Subcutaneous abdominal adipose tissue (tissue), 5 donors: Measurements from ENCODE around the gene SYTL4.
A peak's percentile ranks its signal among the peaks of the same experiment; 100 is the strongest.

Source experiments
- H3K27ac ChIP-seq: one replicate; pipeline ENCODE4 v1.7.0; 2013; ENCODE audit warnings: low read depth, mild to moderate bottlenecking, inconsistent platforms, low read length, moderate library complexity
- H3K27me3 ChIP-seq, 5 donors: one replicate each; pipeline ENCODE4 v1.7.0; 2013; ENCODE audit warnings: low read length in 5 of 5, inconsistent platforms in 1 of 5; ENCODE audit not compliant: control insufficient read depth in 5 of 5, insufficient read depth in 4 of 5
- H3K36me3 ChIP-seq, 5 donors: one replicate each; pipeline ENCODE4 v1.7.0; 2013; ENCODE audit warnings: low read length in 5 of 5; ENCODE audit not compliant: control insufficient read depth in 5 of 5, insufficient read depth in 5 of 5
- H3K4me1 ChIP-seq, 5 donors: one replicate each; pipeline ENCODE4 v1.7.0; 2013; ENCODE audit warnings: low read length in 5 of 5, mild to moderate bottlenecking in 3 of 5, moderate library complexity in 1 of 5; ENCODE audit not compliant: control insufficient read depth in 5 of 5, insufficient read depth in 5 of 5
- H3K4me3 ChIP-seq, 5 donors: one replicate each; pipeline ENCODE4 v1.7.0; 2013; ENCODE audit warnings: low read length in 5 of 5, low read depth in 1 of 5
- H3K9ac ChIP-seq, 5 donors: one replicate each; pipeline ENCODE4 v1.7.0; 2013; ENCODE audit warnings: low read length in 5 of 5, mild to moderate bottlenecking in 4 of 5, moderate library complexity in 3 of 5
- H3K9me3 ChIP-seq, 5 donors: one replicate each; pipeline ENCODE4 v1.7.0; 2013; ENCODE audit warnings: low read length in 5 of 5; ENCODE audit not compliant: control insufficient read depth in 5 of 5
- donor health status: healthy.
- donor health status: healthy.
- donor health status: healthy.
- donor health status: healthy.
- donor health status: healthy.

Gene SYTL4

GRCh38 chrX:100696699-100697351 lies 35.1 kb downstream of the SYTL4 start:
- no peaks in the 10 kb centered on the region for H3K9me3 ChIP-seq
- H3K9ac ChIP-seq: no peak overlapping the region
- peaks cover 0 to 8% (median 5%) of the 10 kb centered on the region in 5 donors for H3K36me3 ChIP-seq
- H3K4me1 ChIP-seq: no peaks in the 10 kb centered on the region
- H3K4me3 ChIP-seq: no peak overlapping the region
- H3K27me3 ChIP-seq: peaks cover 0 to 13% (median 4%) of the 10 kb centered on the region in 5 donors
- H3K27ac ChIP-seq: no peak overlapping the region

GRCh38 chrX:100695991-100696390 lies 35.9 kb downstream of the SYTL4 start:
- no peaks in the 10 kb centered on the region for H3K4me1 ChIP-seq
- no peak overlapping the region for H3K4me3 ChIP-seq
- H3K9me3 ChIP-seq: no peaks in the 10 kb centered on the region
- no peak overlapping the region for H3K9ac ChIP-seq
- H3K27me3 ChIP-seq: peaks cover 0 to 10% (median 4%) of the 10 kb centered on the region in 5 donors
- peaks cover 0 to 3% (median under 1%) of the 10 kb centered on the region in 5 donors for H3K36me3 ChIP-seq
- H3K27ac ChIP-seq: no peak overlapping the region

GRCh38 chrX:100695302-100695701 lies 36.6 kb downstream of the SYTL4 start:
- peaks cover 0 to 11% (median 4%) of the 10 kb centered on the region in 5 donors for H3K27me3 ChIP-seq
- H3K9ac ChIP-seq: no peak overlapping the region
- no peaks in the 10 kb centered on the region for H3K9me3 ChIP-seq
- H3K4me3 ChIP-seq: no peak overlapping the region
- no peak overlapping the region for H3K27ac ChIP-seq
- no peaks in the 10 kb centered on the region for H3K4me1 ChIP-seq
- peaks cover 0 to 3% (median 0%) of the 10 kb centered on the region in 5 donors for H3K36me3 ChIP-seq

GRCh38 chrX:100687546-100687945 lies 44.4 kb downstream of the SYTL4 start:
- no peaks in the 10 kb centered on the region for H3K9me3 ChIP-seq
- peaks cover 0 to 18% (median 2%) of the 10 kb centered on the region in 5 donors for H3K36me3 ChIP-seq

GRCh38 chrX:100687128-100687527 lies 44.8 kb downstream of the SYTL4 start:
- Histone ChIP-seq H3K4me1 (peaks cover 0 to 5% (median 0%) of the 10 kb centered on the region in 5 donors), H3K9ac (no peak overlapping the region), H3K36me3 (peaks cover 0 to 18% (median 2%) of the 10 kb centered on the region in 5 donors), H3K4me3 (no peak overlapping the region), H3K27me3 (peaks cover 0 to 10% (median 4%) of the 10 kb centered on the region in 5 donors), H3K9me3 (no peaks in the 10 kb centered on the region), H3K27ac (no peak overlapping the region)

More at GRCh38 chrX:100687546-100687945, 44.4 kb downstream of the SYTL4 start:
- H3K27me3 ChIP-seq: peaks cover 4 to 11% (median 6%) of the 10 kb centered on the region in 5 donors
- no peak overlapping the region for H3K27ac ChIP-seq
- no peak overlapping the region for H3K4me3 ChIP-seq
- H3K9ac ChIP-seq: peak overlapping the region in 1 of 5 donors; percentile 30
- H3K4me1 ChIP-seq: peaks cover 0 to 5% (median 0%) of the 10 kb centered on the region in 5 donors

GRCh38 chrX:100685997-100686305 lies 46.0 kb downstream of the SYTL4 start:
- H3K27ac ChIP-seq: no peak overlapping the region
- no peaks in the 10 kb centered on the region for H3K9me3 ChIP-seq
- H3K9ac ChIP-seq: no peak overlapping the region
- H3K27me3 ChIP-seq: peaks cover 0 to 12% (median 4%) of the 10 kb centered on the region in 5 donors
- H3K36me3 ChIP-seq: peaks cover 0 to 18% (median 2%) of the 10 kb centered on the region in 5 donors
- H3K4me3 ChIP-seq: no peak overlapping the region
- peaks cover 0 to 10% (median under 1%) of the 10 kb centered on the region in 5 donors for H3K4me1 ChIP-seq

- Histone ChIP-seq H3K27me3 (peaks cover 0 to 12% (median 4%) of the 10 kb centered on the region in 5 donors), H3K4me3 (no peak overlapping the region), H3K27ac (peak overlapping the region; percentile 61), H3K36me3 (peaks cover 0 to 18% (median under 1%) of the 10 kb centered on the region in 5 donors), H3K9ac (peak overlapping the region in 1 of 5 donors; percentile 8), H3K9me3 (no peaks in the 10 kb centered on the region), H3K4me1 (peaks cover 0 to 13% (median 3%) of the 10 kb centered on the region in 5 donors)
Measured at GRCh38 chrX:100685284-100685996, 46.5 kb downstream of the SYTL4 start.

- Histone ChIP-seq H3K36me3 (peaks cover 0 to 15% (median 0%) of the 10 kb centered on the region in 5 donors), H3K27ac (no peak overlapping the region), H3K27me3 (peaks cover 0 to 12% (median 8%) of the 10 kb centered on the region in 5 donors), H3K9me3 (no peaks in the 10 kb centered on the region), H3K4me1 (peaks cover 0 to 19% (median 3%) of the 10 kb centered on the region in 5 donors), H3K4me3 (no peak overlapping the region), H3K9ac (no peak overlapping the region)
Measured at GRCh38 chrX:100682939-100683338, 49.0 kb downstream of the SYTL4 start.

GRCh38 chrX:100681599-100681998 lies 50.3 kb downstream of the SYTL4 start:
- Histone ChIP-seq H3K9ac (no peak overlapping the region), H3K4me3 (no peak overlapping the region), H3K9me3 (no peaks in the 10 kb centered on the region), H3K27me3 (peaks cover 0 to 11% (median 7%) of the 10 kb centered on the region in 5 donors), H3K27ac (no peak overlapping the region), H3K4me1 (peaks cover 0 to 24% (median 3%) of the 10 kb centered on the region in 5 donors), H3K36me3 (peaks cover 0 to 3% (median 0%) of the 10 kb centered on the region in 5 donors)

- no peak overlapping the region for H3K4me3 ChIP-seq
- H3K36me3 ChIP-seq: peaks cover 0 to 3% (median 0%) of the 10 kb centered on the region in 5 donors
- no peak overlapping the region for H3K9ac ChIP-seq
- no peaks in the 10 kb centered on the region for H3K9me3 ChIP-seq
- H3K27ac ChIP-seq: peak overlapping the region; percentile 10
- H3K27me3 ChIP-seq: peaks cover 0 to 11% (median 4%) of the 10 kb centered on the region in 5 donors
- peaks cover 0 to 24% (median 3%) of the 10 kb centered on the region in 5 donors for H3K4me1 ChIP-seq
Measured at GRCh38 chrX:100680756-100681155, 51.2 kb downstream of the SYTL4 start.
